ENCODE results near the gene RASL10B. TPM values are rescaled to one million over a fixed set of nuclear protein-coding genes. Genes with fewer than 3 reads are reported as not detected.

Gene RASL10B
- total and polyA plus RNA-seq, 7 donors = 3.4 to 10.7 (median 6.8) TPM

DNA sequence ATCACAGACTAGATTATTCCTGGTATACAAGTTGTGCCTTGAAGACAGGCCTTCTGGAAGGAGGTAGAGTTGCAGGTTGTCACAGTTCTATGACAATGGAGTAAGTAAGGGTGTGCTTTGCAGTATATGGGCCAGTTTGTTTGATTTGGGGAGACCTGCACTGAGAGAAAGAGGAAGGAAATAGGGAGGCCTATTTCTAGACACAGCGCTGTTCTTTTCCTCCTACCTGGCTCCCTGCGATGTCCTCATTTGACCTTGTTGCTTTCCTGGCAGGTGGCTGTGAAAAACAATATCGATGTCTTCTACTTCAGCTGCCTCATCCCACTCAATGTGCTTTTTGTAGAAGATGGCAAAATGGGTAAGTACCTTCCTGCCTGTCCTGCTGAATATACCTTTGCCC, 22.5 kb upstream of the RASL10B start:
- H3K27ac ChIP-seq = peak overlapping the region; percentile 46
- no peak for ATAC-seq
- 17 to 25% (median 23%) methylated on average over 3 of the region's 3 CpGs for WGBS, 3 donors

DNA sequence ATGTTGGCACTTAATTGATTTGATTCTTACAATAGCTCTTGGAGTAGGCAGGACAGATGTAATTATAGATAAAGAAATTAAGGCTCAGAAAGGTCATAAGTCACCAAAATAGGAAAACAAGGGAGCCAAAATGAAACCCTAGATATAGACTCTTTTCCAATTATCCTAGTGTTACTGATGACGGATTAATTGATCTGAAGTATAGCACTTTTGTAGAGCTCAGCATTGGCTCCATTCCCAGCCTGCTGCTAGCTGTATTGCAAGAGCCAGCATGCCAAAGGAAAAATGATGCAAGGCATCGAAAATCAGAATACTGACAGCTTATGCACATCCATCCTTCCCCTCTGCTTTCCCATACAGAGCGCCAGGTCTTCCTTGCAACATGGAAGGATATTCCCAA, 21.6 kb upstream of the RASL10B start:
- H3K4me1 ChIP-seq = peaks cover 50% of the 10 kb centered on the region
- no peaks in the 10 kb centered on the region for H3K27me3 ChIP-seq (ENCODE audit: insufficient read depth in 3 of 3, low read length in 2 of 3)
- no peak overlapping the region for H3K4me3 ChIP-seq
- WGBS, 3 donors = 47 to 62% (median 50%) methylated on average over 3 of the region's 3 CpGs
- H3K9me3 ChIP-seq = no peaks in the 10 kb centered on the region
- peak overlapping the region; percentile 46 for H3K27ac ChIP-seq
- TF ChIP-seq CTCF (IDR thresholded peaks at IDR 0.05) = no peak
- peaks cover 3 to 18% of the 10 kb centered on the region in 2 donors for H3K36me3 ChIP-seq (ENCODE audit: insufficient read depth in 1 of 2, low read depth in 1 of 2)
- ATAC-seq = no peak
- DNase-seq = no peak
- intact Hi-C loops (cut with DNase I) = loop anchor here in 1 of 2 donors (5.0 kb wide), 1 partner anchor 48 kb away; no protein-coding TSS in a partner anchor

More for the DNA sequence above, 22.5 kb upstream of the RASL10B start:
- intact Hi-C loops (cut with DNase I) = no loop called here
- H3K9me3 ChIP-seq = no peaks in the 10 kb centered on the region
- no peak for TF ChIP-seq CTCF (IDR thresholded peaks at IDR 0.05)
- no peaks in the 10 kb centered on the region for H3K27me3 ChIP-seq (ENCODE audit: insufficient read depth in 3 of 3, low read length in 2 of 3)
- peaks cover 42% of the 10 kb centered on the region for H3K4me1 ChIP-seq
- peaks cover 3 to 18% of the 10 kb centered on the region in 2 donors for H3K36me3 ChIP-seq (ENCODE audit: insufficient read depth in 1 of 2, low read depth in 1 of 2)
- DNase-seq = no peak
- H3K4me3 ChIP-seq = no peak overlapping the region

- intact Hi-C loops (cut with DNase I) = loop anchor here in 1 of 2 donors (5.0 kb wide), 1 partner anchor 49 kb away; no protein-coding TSS in a partner anchor
- peaks cover 3 to 18% of the 10 kb centered on the region in 2 donors for H3K36me3 ChIP-seq (ENCODE audit: insufficient read depth in 1 of 2, low read depth in 1 of 2)
- H3K4me1 ChIP-seq = peaks cover 54% of the 10 kb centered on the region
- H3K27ac ChIP-seq = no peak overlapping the region
- ATAC-seq = no peak
- WGBS, 3 donors = 87 to 93% (median 89%) methylated on average over 2 of the region's 2 CpGs
- DNase-seq = no peak
- no peak for TF ChIP-seq CTCF (IDR thresholded peaks at IDR 0.05)
- H3K27me3 ChIP-seq (ENCODE audit: insufficient read depth in 3 of 3, low read length in 2 of 3) = no peaks in the 10 kb centered on the region
- H3K4me3 ChIP-seq = no peak overlapping the region
- no peaks in the 10 kb centered on the region for H3K9me3 ChIP-seq
Observed at GRCh38 chr17:35710950-35711349, 20.5 kb upstream of the RASL10B start.

- intact Hi-C loops (cut with DNase I) = loop anchor here in 1 of 2 donors (5.0 kb wide), 1 partner anchor 51 kb away; no protein-coding TSS in a partner anchor
- Histone ChIP-seq H3K27ac (peak overlapping the region; percentile 80), H3K4me1 (peaks cover 67% of the 10 kb centered on the region), H3K9me3 (no peaks in the 10 kb centered on the region), H3K27me3 (ENCODE audit: insufficient read depth in 3 of 3, low read length in 2 of 3) (no peaks in the 10 kb centered on the region), H3K36me3 (ENCODE audit: insufficient read depth in 1 of 2, low read depth in 1 of 2) (peaks cover 3 to 29% of the 10 kb centered on the region in 2 donors), H3K4me3 (no peak overlapping the region)
- ATAC-seq = peak; percentile 87 to 92 (median 92)
- WGBS, 3 donors = 22 to 25% (median 24%) methylated on average over 7 of the region's 7 CpGs
- DNase-seq = peak in 1 of 2 donors; percentile 16
- no peak for TF ChIP-seq CTCF (IDR thresholded peaks at IDR 0.05)
Observed at GRCh38 chr17:35713069-35713728, 18.2 kb upstream of the RASL10B start.
